ENCODE data around the gene SLC23A2. TPM values are rescaled to one million over a fixed set of nuclear protein-coding genes. Genes with fewer than 3 reads are reported as not detected.

Gene SLC23A2
- total RNA-seq, 1 experiment from 2014 or later: 14.6 TPM

GRCh38 chr20:4998160-4998651, 3.1 kb downstream of the SLC23A2 start:
- no peaks in the 10 kb centered on the region for H3K9me3 ChIP-seq (ENCODE audit: control insufficient read depth, insufficient read depth, low read depth, low read length)
- CTCF ChIA-PET: interaction anchor here (0.8 kb wide), 1 partner anchor 14 kb away, joined by 5 read pairs; no protein-coding TSS in a partner anchor
- BruUV-seq (replicated peaks): no TSS peak
- DNase-seq (ENCODE audit: low read depth, low spot score) (no peak), ATAC-seq (no peak)
- H3K36me3 ChIP-seq (ENCODE audit: control insufficient read depth, insufficient read depth, low read length): no peaks in the 10 kb centered on the region; the same call in 1 of the 2 replicates
- POLR2A ChIA-PET: no interaction called here
- no peak overlapping the region for H3K27ac ChIP-seq (ENCODE audit: low read length)
- no peaks in the 10 kb centered on the region for H3K27me3 ChIP-seq (ENCODE audit: control insufficient read depth, insufficient read depth, low read length)
- peaks cover 12% of the 10 kb centered on the region for H3K4me1 ChIP-seq (ENCODE audit: control insufficient read depth, insufficient read depth, low read length)
- in situ Hi-C loops (cut with HindIII; ENCODE audit: low pct_unique_long_range_greater_than_20kb, low sequenced_read_pairs): no loop called here
- H3K4me3 ChIP-seq (ENCODE audit: low read depth in 2 of 2, low read length in 2 of 2): no peak overlapping the region
- intact Hi-C loops (cut with micrococcal nuclease; ENCODE audit: unreplicated experiment): no loop called here
- TF ChIP-seq TCF7L2 (IDR thresholded peaks at IDR 0.05; ENCODE audit: low read depth, low read length) (no peak), POLR2AphosphoS5 (IDR thresholded peaks at IDR 0.05; ENCODE audit: low read depth, low read length) (no peak), SIN3A (IDR thresholded peaks at IDR 0.05; ENCODE audit: borderline replicate concordance, insufficient read depth, low read depth, low read length) (no peak), REST (IDR thresholded peaks at IDR 0.05; ENCODE audit: insufficient read depth in 1 of 2, low read depth in 2 of 2, low read length in 1 of 2) (no peak), CTCF (IDR thresholded peaks at IDR 0.05) (no peak)

- in situ Hi-C loops (cut with HindIII; ENCODE audit: low pct_unique_long_range_greater_than_20kb, low sequenced_read_pairs): no loop called here
- no peaks in the 10 kb centered on the region for H3K9me3 ChIP-seq (ENCODE audit: control insufficient read depth, insufficient read depth, low read depth, low read length)
- peaks cover 12% of the 10 kb centered on the region for H3K4me1 ChIP-seq (ENCODE audit: control insufficient read depth, insufficient read depth, low read length)
- intact Hi-C loops (cut with micrococcal nuclease; ENCODE audit: unreplicated experiment): no loop called here
- BruUV-seq (replicated peaks): no TSS peak
- no peak overlapping the region for H3K4me3 ChIP-seq (ENCODE audit: low read depth in 2 of 2, low read length in 2 of 2)
- ChIA-PET CTCF (no interaction called here), POLR2A (interaction anchor here (0.6 kb wide), 1 partner anchor 8 kb away, joined by 3 read pairs; no protein-coding TSS in a partner anchor)
- TF ChIP-seq REST (IDR thresholded peaks at IDR 0.05; ENCODE audit: insufficient read depth in 1 of 2, low read depth in 2 of 2, low read length in 1 of 2) (no peak), POLR2AphosphoS5 (IDR thresholded peaks at IDR 0.05; ENCODE audit: low read depth, low read length) (no peak), TCF7L2 (IDR thresholded peaks at IDR 0.05; ENCODE audit: low read depth, low read length) (no peak), SIN3A (IDR thresholded peaks at IDR 0.05; ENCODE audit: borderline replicate concordance, insufficient read depth, low read depth, low read length) (no peak), CTCF (IDR thresholded peaks at IDR 0.05) (no peak)
- DNase-seq (ENCODE audit: low read depth, low spot score) (no peak), ATAC-seq (no peak)
- H3K27me3 ChIP-seq (ENCODE audit: control insufficient read depth, insufficient read depth, low read length): no peaks in the 10 kb centered on the region
- no peaks in the 10 kb centered on the region; the same call in 1 of the 2 replicates for H3K36me3 ChIP-seq (ENCODE audit: control insufficient read depth, insufficient read depth, low read length)
- no peak overlapping the region for H3K27ac ChIP-seq (ENCODE audit: low read length)
Measured at GRCh38 chr20:4997222-4997621, 4.1 kb downstream of the SLC23A2 start.

All from Panc1 (cell line).